Adipocyte (in vitro differentiated cells): Measurements from ENCODE around the gene CDC42SE2.

ENCODE experiments used
- DNase-seq: peaks from one replicate; pipeline ENCODE4 v3.0.0-alpha.2; 2015; ENCODE audit warnings: low read depth
- H3K27me3 ChIP-seq: replicated peaks from 2 replicates; pipeline ENCODE4 v1.7.0; 2013; ENCODE audit warnings: mild to moderate bottlenecking, low read length, moderate library complexity; ENCODE audit not compliant: control insufficient read depth, insufficient read depth
- H3K36me3 ChIP-seq: 2 replicates; pipeline ENCODE4 v1.7.0; 2013; ENCODE audit warnings: low read length, mild to moderate bottlenecking, moderate library complexity; ENCODE audit not compliant: control insufficient read depth, insufficient read depth, severe bottlenecking
- H3K4me1 ChIP-seq: 2 replicates; pipeline ENCODE4 v1.7.0; 2013; ENCODE audit warnings: mild to moderate bottlenecking, low read length, moderate library complexity; ENCODE audit not compliant: control insufficient read depth, insufficient read depth
- H3K4me3 ChIP-seq: 2 replicates; pipeline ENCODE4 v1.7.0; 2013; ENCODE audit warnings: mild to moderate bottlenecking, low read length, moderate library complexity
- H3K9ac ChIP-seq: 2 replicates; pipeline ENCODE4 v1.7.0; 2013; ENCODE audit warnings: mild to moderate bottlenecking, low read length, moderate library complexity
- H3K9me3 ChIP-seq: 2 replicates; pipeline ENCODE4 v1.7.0; 2013; ENCODE audit warnings: mild to moderate bottlenecking, low read length, moderate library complexity; ENCODE audit not compliant: control insufficient read depth

CDC42SE2 gene

GRCh38 chr5:131279204-131279603 is 15.4 kb downstream of the CDC42SE2 start:
- Histone ChIP-seq H3K4me1 (peaks cover 21% of the 10 kb centered on the region), H3K36me3 (no peaks in the 10 kb centered on the region), H3K9me3 (no peaks in the 10 kb centered on the region), H3K9ac (no peak overlapping the region), H3K4me3 (no peak overlapping the region), H3K27me3 (no peaks in the 10 kb centered on the region)
- no peak for DNase-seq

DNA sequence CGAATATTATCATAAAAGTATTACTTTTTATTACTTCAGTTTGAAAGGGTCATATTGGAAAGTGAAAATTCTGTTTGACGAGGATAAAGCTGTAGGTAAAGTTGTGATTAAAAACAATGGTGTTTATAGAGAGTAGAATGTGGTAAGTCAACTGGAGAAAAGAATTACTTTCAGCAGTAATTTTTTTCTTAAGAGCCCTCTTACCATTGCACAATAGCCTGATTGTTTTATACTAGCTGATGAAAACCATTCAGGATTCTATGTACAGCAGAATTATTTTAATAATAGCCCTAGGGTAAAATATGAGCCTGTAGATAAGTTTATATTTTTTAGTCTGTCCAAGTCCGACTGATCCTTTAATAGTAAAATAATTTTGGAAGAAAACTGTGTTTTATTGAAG is 16.6 kb downstream of the CDC42SE2 start:
- Histone ChIP-seq H3K9ac (no peak overlapping the region), H3K9me3 (no peaks in the 10 kb centered on the region), H3K4me1 (peaks cover 21% of the 10 kb centered on the region), H3K36me3 (no peaks in the 10 kb centered on the region), H3K4me3 (no peak overlapping the region), H3K27me3 (no peaks in the 10 kb centered on the region)
- peak; percentile 77 for DNase-seq

DNA sequence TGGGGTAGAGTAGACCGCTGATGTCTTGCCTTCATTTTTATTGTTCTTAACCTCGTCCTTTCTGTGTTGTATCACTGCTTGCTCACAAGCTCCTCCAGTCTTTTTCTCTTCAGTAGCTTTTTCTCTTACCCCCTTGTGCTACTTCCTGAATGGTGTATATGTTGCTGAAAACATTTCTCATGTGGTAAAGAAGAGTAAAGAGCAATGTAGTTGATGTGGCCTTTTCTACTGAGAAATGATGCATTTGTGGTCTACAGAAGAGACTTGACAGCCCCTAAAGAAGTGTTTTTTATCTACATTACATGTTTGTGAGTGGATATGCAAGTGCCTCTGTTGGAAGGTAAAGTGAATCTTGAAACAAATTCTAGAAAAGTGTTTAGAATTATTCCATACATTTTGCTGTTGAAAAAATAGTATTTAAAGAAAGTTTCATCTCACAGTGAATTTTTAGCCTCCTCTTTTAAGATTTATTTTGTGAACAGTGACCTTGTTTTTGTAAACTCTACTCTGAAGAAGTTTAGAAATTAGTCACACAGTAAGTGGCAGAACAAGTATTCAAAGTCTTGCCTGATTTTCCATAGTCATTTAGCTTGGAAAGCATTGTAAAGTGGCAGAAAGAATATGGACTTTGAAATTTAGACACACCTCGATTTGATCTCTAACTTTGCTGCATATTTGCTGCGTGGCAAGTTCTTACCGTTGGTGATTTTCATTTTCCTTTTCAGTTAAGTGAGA is 17.4 kb downstream of the CDC42SE2 start:
- Histone ChIP-seq H3K27me3 (no peaks in the 10 kb centered on the region), H3K4me3 (no peak overlapping the region), H3K4me1 (peaks cover 21% of the 10 kb centered on the region), H3K9ac (no peak overlapping the region), H3K9me3 (no peaks in the 10 kb centered on the region), H3K36me3 (no peaks in the 10 kb centered on the region)
- DNase-seq, result no peak

GRCh38 chr5:131281868-131282234 is 18.0 kb downstream of the CDC42SE2 start:
- Histone ChIP-seq H3K4me1 (peaks cover 21% of the 10 kb centered on the region), H3K36me3 (no peaks in the 10 kb centered on the region), H3K9me3 (no peaks in the 10 kb centered on the region), H3K4me3 (no peak overlapping the region), H3K27me3 (no peaks in the 10 kb centered on the region), H3K9ac (no peak overlapping the region)
- no peak for DNase-seq

DNA sequence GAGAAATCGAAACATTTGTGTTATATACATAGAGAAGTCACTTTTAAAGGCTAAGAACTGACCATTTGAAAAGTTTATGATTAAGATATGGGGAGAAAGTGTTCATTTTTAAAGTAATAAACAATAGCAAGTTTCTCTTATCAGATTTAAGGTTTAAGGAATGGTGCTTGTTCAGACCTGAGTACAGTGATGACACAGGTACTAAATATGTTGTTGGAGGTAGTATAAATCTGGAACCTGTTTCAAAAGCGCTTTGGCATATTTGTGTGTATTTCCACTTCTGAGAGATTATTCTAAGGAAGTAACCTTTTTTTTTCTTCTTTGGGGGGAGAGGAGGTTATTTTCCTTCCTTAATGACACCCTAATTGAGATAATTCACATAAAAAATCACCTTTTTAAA is 18.4 kb downstream of the CDC42SE2 start:
- no peak overlapping the region for H3K4me3 ChIP-seq
- DNase-seq, result no peak
- peaks cover 21% of the 10 kb centered on the region for H3K4me1 ChIP-seq

GRCh38 chr5:131285703-131286399 is 22.0 kb downstream of the CDC42SE2 start:
- no peak for DNase-seq
- Histone ChIP-seq H3K9me3 (no peaks in the 10 kb centered on the region), H3K36me3 (no peaks in the 10 kb centered on the region), H3K9ac (no peak overlapping the region), H3K27me3 (no peaks in the 10 kb centered on the region), H3K4me3 (no peak overlapping the region), H3K4me1 (peaks cover 15% of the 10 kb centered on the region)

More for the DNA sequence above, 18.4 kb downstream of the CDC42SE2 start:
- Histone ChIP-seq H3K9ac (no peak overlapping the region), H3K27me3 (no peaks in the 10 kb centered on the region), H3K36me3 (no peaks in the 10 kb centered on the region), H3K9me3 (no peaks in the 10 kb centered on the region)

DNA sequence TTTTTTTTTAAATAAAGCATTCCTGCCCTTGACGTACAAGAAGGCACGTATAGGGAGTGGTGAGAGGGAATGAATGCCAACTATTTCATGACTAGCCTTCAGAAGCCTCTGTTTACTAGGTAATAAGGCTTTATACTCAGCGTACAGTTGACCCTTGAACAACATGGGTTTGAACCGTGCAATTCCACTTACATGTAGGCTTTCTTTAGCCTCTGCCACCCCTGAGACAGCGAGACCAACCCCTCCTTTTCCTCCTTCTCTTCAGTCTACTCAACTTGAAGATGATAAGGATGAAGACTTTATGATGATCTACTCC is 22.5 kb downstream of the CDC42SE2 start:
- no peak for DNase-seq
- no peaks in the 10 kb centered on the region for H3K9me3 ChIP-seq
- peaks cover 10% of the 10 kb centered on the region for H3K4me1 ChIP-seq

DNA sequence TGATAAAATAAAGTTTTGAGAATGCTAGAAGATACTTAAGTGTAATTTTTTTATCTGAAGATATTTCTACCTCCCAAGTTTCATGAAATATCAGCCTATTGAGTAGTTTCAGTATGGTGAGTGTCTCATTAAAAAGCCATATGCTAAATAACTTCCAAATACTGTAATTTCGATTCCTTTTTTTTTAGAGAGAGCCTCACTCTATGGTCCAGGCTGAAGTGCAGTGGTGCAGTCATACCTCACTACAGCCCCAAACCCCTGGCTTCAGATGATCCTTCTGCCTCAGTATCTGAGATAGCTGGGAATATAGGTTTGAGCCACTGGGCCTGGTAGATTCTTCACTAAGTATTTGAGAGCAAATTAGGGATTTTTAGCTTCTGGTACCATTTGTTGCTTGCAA is 24.5 kb downstream of the CDC42SE2 start:
- no peak for DNase-seq
- H3K36me3 ChIP-seq, result no peaks in the 10 kb centered on the region
- no peaks in the 10 kb centered on the region for H3K4me1 ChIP-seq
- no peaks in the 10 kb centered on the region for H3K27me3 ChIP-seq
- H3K4me3 ChIP-seq, result no peak overlapping the region
- no peaks in the 10 kb centered on the region for H3K9me3 ChIP-seq
- no peak overlapping the region for H3K9ac ChIP-seq

More for the DNA sequence above, 22.5 kb downstream of the CDC42SE2 start:
- Histone ChIP-seq H3K4me3 (no peak overlapping the region), H3K36me3 (no peaks in the 10 kb centered on the region), H3K9ac (no peak overlapping the region), H3K27me3 (no peaks in the 10 kb centered on the region)

GRCh38 chr5:131289738-131290137 is 25.9 kb downstream of the CDC42SE2 start:
- Histone ChIP-seq H3K9me3 (no peaks in the 10 kb centered on the region), H3K27me3 (no peaks in the 10 kb centered on the region), H3K4me1 (no peaks in the 10 kb centered on the region), H3K9ac (no peak overlapping the region), H3K36me3 (no peaks in the 10 kb centered on the region), H3K4me3 (no peak overlapping the region)
- DNase-seq, result no peak

DNA sequence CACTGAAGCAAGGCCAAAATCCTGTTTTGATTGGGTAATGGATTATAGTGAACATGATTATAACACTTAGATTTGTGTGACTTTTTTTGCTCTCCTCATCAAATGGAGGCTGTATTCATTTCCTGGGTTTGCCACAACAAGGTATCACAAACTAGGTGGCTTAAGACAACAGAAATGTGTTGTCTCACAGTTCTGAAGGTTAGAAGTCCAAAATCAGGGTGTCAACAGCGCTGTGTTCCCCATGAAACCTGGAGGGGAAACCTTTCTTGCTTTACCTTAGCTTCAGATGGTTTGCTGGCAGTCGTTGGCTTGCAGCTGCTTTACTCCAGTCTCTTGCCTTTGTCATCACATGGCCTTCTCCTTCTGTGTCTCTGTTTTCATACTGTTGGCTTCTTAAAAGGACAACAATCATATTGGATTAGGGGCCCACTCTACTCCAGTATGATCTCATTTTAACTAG is 32.4 kb downstream of the CDC42SE2 start:
- Histone ChIP-seq H3K9ac (no peak overlapping the region), H3K36me3 (no peaks in the 10 kb centered on the region), H3K4me1 (no peaks in the 10 kb centered on the region), H3K4me3 (no peak overlapping the region), H3K27me3 (no peaks in the 10 kb centered on the region), H3K9me3 (no peaks in the 10 kb centered on the region)
- no peak for DNase-seq

- H3K27me3 ChIP-seq, result no peaks in the 10 kb centered on the region
- no peak for DNase-seq
- no peak overlapping the region for H3K4me3 ChIP-seq
- H3K9me3 ChIP-seq, result no peaks in the 10 kb centered on the region
- H3K9ac ChIP-seq, result no peak overlapping the region
- H3K4me1 ChIP-seq, result peaks cover 2% of the 10 kb centered on the region
- H3K36me3 ChIP-seq, result no peaks in the 10 kb centered on the region
Observed at GRCh38 chr5:131297886-131298285, 34.0 kb downstream of the CDC42SE2 start.
